Activated CD8-positive, alpha-beta T cell treated with anti-CD3 and anti-CD28 coated beads for 36 hours (primary cell): ENCODE results near the gene TNS3. TPM values are rescaled to one million over a fixed set of nuclear protein-coding genes. Genes with fewer than 3 reads are reported as not detected.

ENCODE experiments used
- ATAC-seq: fragments of 200-7000 bp; cut with Tn5 transposase; one replicate; pipeline ENCODE4 v1.10.0; 2021; ENCODE audit warnings: mild to moderate bottlenecking, moderate library complexity
- CTCF ChIA-PET: fragments of 350-600 bp; sonication (Branson Sonifier 250); formaldehyde crosslinking; loops from one replicate; lab custom pipeline; 2021; ENCODE audit warnings: antibody characterized with exemption; lab: Charles Lee
- POLR2A ChIA-PET: fragments of 350-600 bp; sonication (Branson Sonifier 250); formaldehyde crosslinking; loops from one replicate; lab custom pipeline; 2021; ENCODE audit warnings: antibody characterized with exemption; lab: Charles Lee
- DNase-seq: peaks from one replicate; pipeline ENCODE4 v3.0.0-alpha.2; 2020
- H3K27ac Mint-ChIP-seq: one replicate; pipeline ENCODE4 v1.8.0; 2021; ENCODE audit warnings: mild to moderate bottlenecking, mixed read lengths
- H3K27me3 Mint-ChIP-seq: one replicate; pipeline ENCODE4 v1.8.0; 2021; ENCODE audit warnings: mixed read lengths
- H3K36me3 Mint-ChIP-seq: one replicate; pipeline ENCODE4 v1.8.0; 2021; ENCODE audit warnings: low read depth, mixed read lengths
- H3K4me1 Mint-ChIP-seq: one replicate; pipeline ENCODE4 v1.8.0; 2021; ENCODE audit warnings: low read depth, mixed read lengths
- H3K4me3 Mint-ChIP-seq: one replicate; pipeline ENCODE4 v1.8.0; 2021; ENCODE audit warnings: mild to moderate bottlenecking, moderate library complexity, mixed read lengths
- H3K9me3 Mint-ChIP-seq: one replicate; pipeline ENCODE4 v1.8.0; 2021; ENCODE audit warnings: mixed read lengths
- CTCF ChIP-seq: fragments of 200-600 bp; IDR thresholded peaks from one replicate; pipeline ENCODE4 v1.8.0; 2022; ENCODE audit warnings: antibody characterized with exemption, mild to moderate bottlenecking
- intact Hi-C: fragments of 100-400 bp; cut with micrococcal nuclease; formaldehyde crosslinking; loops from one replicate; pipeline ENCODE4 v1.10.0; 2022
- total RNA-seq, 2 experiments: library from RNA; stranded (reverse); gene quantifications; one replicate each; pipeline ENCODE4 v1.2.3, GENCODE V29; 2021

TNS3 gene
- total RNA-seq, 2 experiments from 2014 or later: 0.04 to 0.16 TPM

GRCh38 chr7:47496666-47497065 is 85.2 kb downstream of the TNS3 start:
- ChIA-PET POLR2A (no interaction called here), CTCF (no interaction called here)
- Mint-ChIP-seq H3K36me3 (no peaks in the 10 kb centered on the region), H3K4me1 (no peaks in the 10 kb centered on the region), H3K4me3 (no peak overlapping the region), H3K27me3 (peaks cover 3% of the 10 kb centered on the region), H3K9me3 (no peaks in the 10 kb centered on the region), H3K27ac (no peak overlapping the region)
- DNase-seq (no peak), ATAC-seq (no peak)
- no peak for TF ChIP-seq CTCF
- intact Hi-C loops: no loop called here

GRCh38 chr7:47496056-47496665 is 85.8 kb downstream of the TNS3 start:
- DNase-seq: no peak

GRCh38 chr7:47493976-47494911 is 87.7 kb downstream of the TNS3 start:
- H3K27ac Mint-ChIP-seq: no peak overlapping the region
- no peak for DNase-seq
- ChIA-PET CTCF (no interaction called here), POLR2A (no interaction called here)
- H3K27me3 Mint-ChIP-seq: peaks cover 3% of the 10 kb centered on the region
- ATAC-seq: no peak
- H3K4me1 Mint-ChIP-seq: no peaks in the 10 kb centered on the region
- H3K9me3 Mint-ChIP-seq: no peaks in the 10 kb centered on the region
- intact Hi-C loops: no loop called here
- TF ChIP-seq CTCF: no peak
- no peaks in the 10 kb centered on the region for H3K36me3 Mint-ChIP-seq
- no peak overlapping the region for H3K4me3 Mint-ChIP-seq

More at GRCh38 chr7:47496056-47496665, 85.8 kb downstream of the TNS3 start:
- intact Hi-C loops: no loop called here
- Mint-ChIP-seq H3K27ac (no peak overlapping the region), H3K36me3 (no peaks in the 10 kb centered on the region), H3K9me3 (no peaks in the 10 kb centered on the region), H3K27me3 (peaks cover 3% of the 10 kb centered on the region), H3K4me1 (no peaks in the 10 kb centered on the region), H3K4me3 (no peak overlapping the region)
- CTCF ChIA-PET: no interaction called here
- no peak for ATAC-seq
- no peak for TF ChIP-seq CTCF
- POLR2A ChIA-PET: no interaction called here

GRCh38 chr7:47492716-47493325 is 89.1 kb downstream of the TNS3 start:
- TF ChIP-seq CTCF: no peak
- peaks cover 3% of the 10 kb centered on the region for H3K27me3 Mint-ChIP-seq
- CTCF ChIA-PET: no interaction called here
- POLR2A ChIA-PET: no interaction called here
- no peak overlapping the region for H3K4me3 Mint-ChIP-seq
- H3K4me1 Mint-ChIP-seq: no peaks in the 10 kb centered on the region
- H3K27ac Mint-ChIP-seq: no peak overlapping the region
- ATAC-seq (no peak), DNase-seq (no peak)
- intact Hi-C loops: no loop called here
- no peaks in the 10 kb centered on the region for H3K9me3 Mint-ChIP-seq
- no peaks in the 10 kb centered on the region for H3K36me3 Mint-ChIP-seq
